ENCODE data around the gene FRS2. TPM values are rescaled to one million over a fixed set of nuclear protein-coding genes. Genes with fewer than 3 reads are reported as not detected.

Gene FRS2
- total RNA-seq, 1 donor from 2014 or later, result 13.1 TPM

- no peak for DNase-seq (ENCODE audit: low spot score)
- intact Hi-C loops (cut with micrococcal nuclease), result no loop called here
- no peak overlapping the region for H3K27ac Mint-ChIP-seq
- H3K9me3 Mint-ChIP-seq, result no peaks in the 10 kb centered on the region
- H3K36me3 Mint-ChIP-seq (ENCODE audit: low read depth), result no peaks in the 10 kb centered on the region
- H3K4me1 Mint-ChIP-seq (ENCODE audit: low read depth), result no peaks in the 10 kb centered on the region
- H3K27me3 Mint-ChIP-seq (ENCODE audit: insufficient read depth), result peaks cover 2% of the 10 kb centered on the region
- H3K4me3 Mint-ChIP-seq, result no peak overlapping the region
These were observed 86.2 kb downstream of the FRS2 start for GRCh38 chr12:69556383-69556782.

- no peaks in the 10 kb centered on the region for H3K4me1 Mint-ChIP-seq (ENCODE audit: low read depth)
- no peaks in the 10 kb centered on the region for H3K9me3 Mint-ChIP-seq
- no peak overlapping the region for H3K27ac Mint-ChIP-seq
- H3K27me3 Mint-ChIP-seq (ENCODE audit: insufficient read depth), result peaks cover 2% of the 10 kb centered on the region
- intact Hi-C loops (cut with micrococcal nuclease), result no loop called here
- no peak for DNase-seq (ENCODE audit: low spot score)
- no peak overlapping the region for H3K4me3 Mint-ChIP-seq
- H3K36me3 Mint-ChIP-seq (ENCODE audit: low read depth), result no peaks in the 10 kb centered on the region
These were observed 93.1 kb downstream of the FRS2 start for GRCh38 chr12:69563166-69563762.

DNA sequence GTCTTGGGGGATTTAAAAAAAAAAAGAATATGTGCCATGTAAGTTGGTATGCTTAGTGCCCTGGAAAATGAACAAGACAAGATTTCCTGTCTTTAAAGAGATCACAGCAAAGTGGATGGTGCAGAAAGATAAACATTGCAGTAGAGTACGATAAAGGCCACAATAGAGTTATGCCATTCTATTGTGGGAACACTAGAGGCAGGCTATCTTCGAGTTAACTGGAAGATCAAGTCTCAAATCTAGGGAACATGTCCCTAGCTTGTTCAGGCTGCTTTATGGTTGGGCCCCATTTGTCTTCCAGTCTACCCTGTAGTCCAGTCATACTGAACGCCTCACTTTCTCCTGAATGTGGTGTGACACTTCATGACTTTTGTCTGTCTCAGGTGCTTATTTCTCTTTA, 96.4 kb downstream of the FRS2 start:
- peaks cover 8% of the 10 kb centered on the region for H3K36me3 Mint-ChIP-seq (ENCODE audit: low read depth)
- no peak overlapping the region for H3K27ac Mint-ChIP-seq
- no peak overlapping the region for H3K4me3 Mint-ChIP-seq
- H3K27me3 Mint-ChIP-seq (ENCODE audit: insufficient read depth), result no peaks in the 10 kb centered on the region
- intact Hi-C loops (cut with micrococcal nuclease), result no loop called here
- H3K9me3 Mint-ChIP-seq, result no peaks in the 10 kb centered on the region
- H3K4me1 Mint-ChIP-seq (ENCODE audit: low read depth), result peaks cover 10% of the 10 kb centered on the region
- no peak for DNase-seq (ENCODE audit: low spot score)

DNA sequence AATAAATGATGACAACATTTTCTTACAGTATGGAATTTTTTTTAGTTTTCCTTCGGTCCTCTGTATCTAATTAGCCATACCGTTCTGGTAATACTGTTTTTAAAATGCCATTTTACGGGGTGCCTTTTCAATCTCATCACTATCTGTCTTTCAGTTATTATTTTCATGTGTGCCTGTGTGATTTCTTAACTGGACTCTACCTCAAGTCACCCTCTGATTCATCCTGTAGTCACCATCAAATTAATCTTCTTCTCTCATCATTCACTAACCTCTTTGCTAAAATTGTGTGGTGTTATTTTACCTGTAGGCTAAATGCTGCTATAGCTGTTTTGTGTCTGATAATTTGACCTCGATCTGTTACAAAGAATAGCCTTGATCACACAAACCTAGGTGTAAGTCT, 99.0 kb downstream of the FRS2 start:
- Mint-ChIP-seq H3K27me3 (ENCODE audit: insufficient read depth) (no peaks in the 10 kb centered on the region), H3K36me3 (ENCODE audit: low read depth) (peaks cover 21% of the 10 kb centered on the region), H3K27ac (no peak overlapping the region), H3K9me3 (no peaks in the 10 kb centered on the region), H3K4me1 (ENCODE audit: low read depth) (peaks cover 10% of the 10 kb centered on the region), H3K4me3 (no peak overlapping the region)
- no peak for DNase-seq (ENCODE audit: low spot score)
- intact Hi-C loops (cut with micrococcal nuclease), result no loop called here

GRCh38 chr12:69570000-69570516, 99.9 kb downstream of the FRS2 start:
- Mint-ChIP-seq H3K4me3 (no peak overlapping the region), H3K27ac (no peak overlapping the region), H3K36me3 (ENCODE audit: low read depth) (peaks cover 22% of the 10 kb centered on the region), H3K9me3 (no peaks in the 10 kb centered on the region), H3K4me1 (ENCODE audit: low read depth) (peaks cover 10% of the 10 kb centered on the region), H3K27me3 (ENCODE audit: insufficient read depth) (no peaks in the 10 kb centered on the region)
- no peak for DNase-seq (ENCODE audit: low spot score)
- intact Hi-C loops (cut with micrococcal nuclease), result loop anchor here (1.0 to 2.0 kb wide), 2 partner anchors 35 to 415 kb away; no protein-coding TSS in a partner anchor

DNA sequence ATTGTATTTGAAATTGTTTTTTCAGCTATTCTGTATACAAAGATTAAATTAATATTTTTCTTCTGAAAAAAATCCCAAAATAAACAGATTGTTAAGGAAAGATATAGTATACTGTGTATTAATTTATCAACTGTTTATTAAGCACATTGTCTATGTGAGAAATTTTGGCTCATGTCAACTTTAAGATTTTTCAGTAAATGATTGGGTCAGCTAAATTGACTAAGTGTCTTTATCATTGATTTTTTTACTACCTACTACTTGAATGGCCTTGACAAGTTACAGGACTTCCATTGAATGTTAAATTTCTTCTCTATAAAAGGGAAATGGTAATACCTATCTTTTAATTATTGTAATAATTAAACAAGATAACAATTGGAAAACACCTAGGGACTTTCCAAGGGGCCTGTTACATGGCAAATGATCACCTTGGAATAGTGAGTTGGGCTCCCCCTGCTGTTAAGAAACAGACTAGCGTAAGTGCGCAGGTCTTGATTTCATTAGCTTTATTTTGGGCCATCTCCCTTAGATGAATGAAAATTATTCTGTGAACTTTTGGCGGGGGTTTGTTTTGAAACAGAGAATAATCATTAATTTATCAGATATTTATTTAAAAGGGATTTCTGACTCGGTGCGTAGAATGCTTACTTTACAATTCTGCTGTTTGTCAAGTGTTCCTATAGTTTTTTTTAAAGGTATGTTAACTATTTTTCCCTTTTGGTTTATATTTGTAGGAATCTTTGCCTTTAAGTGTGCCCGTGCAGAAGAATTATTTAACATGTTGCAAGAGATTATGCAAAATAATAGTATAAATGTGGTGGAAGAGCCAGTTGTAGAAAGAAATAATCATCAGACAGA, 100.6 kb downstream of the FRS2 start:
- no peak overlapping the region for H3K27ac Mint-ChIP-seq
- H3K36me3 Mint-ChIP-seq (ENCODE audit: low read depth), result peaks cover 22% of the 10 kb centered on the region
- no peaks in the 10 kb centered on the region for H3K9me3 Mint-ChIP-seq
- peaks cover 10% of the 10 kb centered on the region for H3K4me1 Mint-ChIP-seq (ENCODE audit: low read depth)
- intact Hi-C loops (cut with micrococcal nuclease), result loop anchor here (1.0 to 2.0 kb wide), 8 partner anchors 15 to 416 kb away; partner anchors contain the start of genes CCT2 and FRS2
- peak; percentile 38 for DNase-seq (ENCODE audit: low spot score)
- H3K4me3 Mint-ChIP-seq, result no peak overlapping the region
- H3K27me3 Mint-ChIP-seq (ENCODE audit: insufficient read depth), result no peaks in the 10 kb centered on the region

DNA sequence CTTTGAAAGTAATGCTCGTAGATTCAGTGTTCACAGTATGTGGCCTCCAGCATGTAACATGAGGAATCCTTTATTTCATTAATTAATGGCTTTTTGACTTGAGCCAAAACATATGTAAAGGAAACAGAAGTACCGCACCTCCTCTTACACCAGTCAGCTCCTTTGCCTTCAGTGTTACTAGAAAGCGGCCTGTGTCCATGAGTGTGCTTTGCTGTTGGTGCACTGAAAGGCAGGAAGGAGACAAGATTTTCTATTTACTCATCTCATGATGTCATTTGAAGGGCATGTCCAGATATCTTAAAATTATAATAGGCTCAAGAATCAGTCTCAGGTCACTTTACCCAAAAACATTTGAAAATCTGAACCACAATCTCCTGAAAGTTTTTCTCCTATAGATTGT, 105.2 kb downstream of the FRS2 start:
- H3K4me1 Mint-ChIP-seq (ENCODE audit: low read depth), result no peaks in the 10 kb centered on the region
- H3K27me3 Mint-ChIP-seq (ENCODE audit: insufficient read depth), result no peaks in the 10 kb centered on the region
- H3K27ac Mint-ChIP-seq, result no peak overlapping the region
- DNase-seq (ENCODE audit: low spot score), result no peak
- H3K9me3 Mint-ChIP-seq, result no peaks in the 10 kb centered on the region
- no peak overlapping the region for H3K4me3 Mint-ChIP-seq
- intact Hi-C loops (cut with micrococcal nuclease), result no loop called here
- peaks cover 19% of the 10 kb centered on the region for H3K36me3 Mint-ChIP-seq (ENCODE audit: low read depth)

DNA sequence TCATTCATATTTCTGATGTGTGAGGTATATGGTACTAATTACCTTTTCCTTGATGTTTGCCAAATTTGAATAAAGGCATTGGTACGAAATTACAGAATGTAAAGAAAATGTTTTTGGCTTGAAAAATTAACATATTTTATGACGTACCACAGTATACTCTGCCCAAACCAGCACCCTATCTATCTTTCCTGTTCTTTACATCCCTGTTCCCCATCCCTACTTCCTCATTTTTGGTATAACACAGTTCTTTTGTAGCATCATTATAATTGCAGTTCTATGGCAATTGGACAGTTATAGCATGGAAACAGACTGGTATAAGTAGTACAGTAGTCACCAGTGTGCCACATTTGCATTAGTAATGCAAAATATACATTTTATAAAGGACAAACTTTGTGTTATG, 108.1 kb downstream of the FRS2 start:
- Mint-ChIP-seq H3K27me3 (ENCODE audit: insufficient read depth) (no peaks in the 10 kb centered on the region), H3K4me3 (no peak overlapping the region), H3K4me1 (ENCODE audit: low read depth) (no peaks in the 10 kb centered on the region), H3K27ac (no peak overlapping the region), H3K9me3 (no peaks in the 10 kb centered on the region), H3K36me3 (ENCODE audit: low read depth) (peaks cover 8% of the 10 kb centered on the region)
- intact Hi-C loops (cut with micrococcal nuclease), result no loop called here
- DNase-seq (ENCODE audit: low spot score), result no peak

GRCh38 chr12:69579029-69579428, 108.8 kb downstream of the FRS2 start:
- Mint-ChIP-seq H3K4me3 (no peak overlapping the region), H3K9me3 (no peaks in the 10 kb centered on the region), H3K27me3 (ENCODE audit: insufficient read depth) (no peaks in the 10 kb centered on the region), H3K4me1 (ENCODE audit: low read depth) (no peaks in the 10 kb centered on the region), H3K36me3 (ENCODE audit: low read depth) (peaks cover 4% of the 10 kb centered on the region), H3K27ac (no peak overlapping the region)
- intact Hi-C loops (cut with micrococcal nuclease), result no loop called here
- DNase-seq (ENCODE audit: low spot score), result no peak

DNA sequence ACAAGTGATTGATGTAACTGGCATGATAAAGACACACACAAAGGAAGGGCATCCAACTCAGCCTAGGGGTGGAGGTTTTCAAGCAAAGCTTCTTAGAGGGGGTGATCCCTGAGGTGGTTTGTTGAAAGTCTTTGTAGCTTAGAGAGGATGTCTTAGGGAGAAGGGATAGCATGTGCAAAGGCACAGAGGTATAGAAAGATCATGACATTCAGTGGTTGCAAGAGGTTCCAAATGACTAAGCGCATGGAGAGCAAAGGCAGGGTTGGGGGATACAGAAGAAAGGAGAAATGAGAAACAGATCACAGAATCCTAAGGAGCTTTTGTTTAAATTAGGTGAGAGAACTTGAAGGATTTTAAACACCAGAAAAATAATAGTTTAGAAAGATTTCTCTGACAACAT, 109.9 kb downstream of the FRS2 start:
- H3K27ac Mint-ChIP-seq, result no peak overlapping the region
- intact Hi-C loops (cut with micrococcal nuclease), result loop anchor here (10.0 kb wide), 1 partner anchor 775 kb away; the partner anchor contains the start of gene MDM2

DNA sequence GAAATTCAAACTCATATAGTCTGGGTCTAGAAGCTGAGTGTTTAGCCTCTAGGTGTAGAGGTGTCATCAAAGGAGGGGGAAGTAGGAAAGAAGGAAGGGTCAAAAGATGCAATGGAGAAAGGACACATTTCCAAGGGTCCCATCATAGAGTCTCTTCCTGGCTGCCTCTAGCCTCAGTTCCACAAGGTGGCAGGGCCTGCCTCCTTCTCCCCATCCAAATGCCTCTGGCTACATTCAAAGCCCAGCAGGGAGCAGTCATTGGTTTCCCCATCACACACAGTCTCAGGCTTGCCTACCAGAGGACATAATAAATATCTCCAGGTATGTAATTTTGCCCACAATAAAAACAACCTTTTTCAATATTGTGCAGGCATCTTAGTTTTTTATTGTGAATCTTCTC, 113.0 kb downstream of the FRS2 start:
- Mint-ChIP-seq H3K9me3 (no peaks in the 10 kb centered on the region), H3K27ac (no peak overlapping the region), H3K4me3 (no peak overlapping the region), H3K4me1 (ENCODE audit: low read depth) (no peaks in the 10 kb centered on the region), H3K36me3 (ENCODE audit: low read depth) (peaks cover 15% of the 10 kb centered on the region), H3K27me3 (ENCODE audit: insufficient read depth) (no peaks in the 10 kb centered on the region)
- no peak for DNase-seq (ENCODE audit: low spot score)
- intact Hi-C loops (cut with micrococcal nuclease), result loop anchor here (10.0 kb wide), 1 partner anchor 778 kb away; the partner anchor contains the start of gene MDM2

More for the DNA sequence above, 109.9 kb downstream of the FRS2 start:
- H3K4me1 Mint-ChIP-seq (ENCODE audit: low read depth), result no peaks in the 10 kb centered on the region
- DNase-seq (ENCODE audit: low spot score), result no peak
- H3K4me3 Mint-ChIP-seq, result no peak overlapping the region
- no peaks in the 10 kb centered on the region for H3K27me3 Mint-ChIP-seq (ENCODE audit: insufficient read depth)
- H3K36me3 Mint-ChIP-seq (ENCODE audit: low read depth), result no peaks in the 10 kb centered on the region
- no peaks in the 10 kb centered on the region for H3K9me3 Mint-ChIP-seq

DNA sequence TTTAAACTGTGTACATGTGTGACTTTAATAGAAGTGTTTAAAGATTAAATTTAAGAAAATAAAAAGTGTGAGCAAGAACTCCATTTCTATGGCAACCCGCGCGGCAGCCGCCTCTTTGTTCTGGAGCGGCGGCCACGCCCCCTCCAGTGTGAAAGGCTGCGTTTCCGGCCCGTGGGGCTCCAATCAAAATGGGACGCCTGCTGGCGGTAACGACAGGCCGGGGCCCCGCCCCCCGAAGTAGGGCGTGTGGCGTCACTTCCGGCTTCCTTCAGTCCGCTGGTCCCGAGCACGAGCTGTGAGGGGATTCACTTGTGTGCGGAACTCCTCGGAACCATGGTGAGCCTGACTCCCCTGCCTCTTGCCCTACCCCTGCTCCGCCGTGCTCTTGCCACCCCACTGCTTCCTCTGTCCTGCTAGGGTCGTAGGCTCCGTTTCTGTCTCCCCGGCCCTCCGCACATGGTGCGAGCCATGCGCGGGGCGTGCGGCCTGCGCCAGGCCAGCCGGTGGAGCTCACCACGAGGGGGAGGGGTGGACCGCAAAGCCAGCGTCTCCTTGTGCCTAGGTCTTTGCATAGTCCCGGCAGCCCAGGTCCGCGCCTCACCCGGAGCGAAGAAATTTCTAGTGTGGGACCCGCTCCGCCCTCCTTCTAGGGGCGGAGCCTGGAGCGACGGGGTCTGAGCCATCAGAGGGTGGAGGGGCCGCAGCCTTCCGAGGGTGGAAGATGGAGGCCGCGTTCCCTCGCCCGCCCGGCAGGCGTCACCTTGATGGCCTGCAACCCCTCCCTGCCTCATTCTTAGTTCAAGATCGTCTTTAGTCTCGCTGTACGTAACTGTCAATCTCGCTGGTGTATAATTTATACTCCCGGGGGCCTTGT, 115.2 kb downstream of the FRS2 start, which contains the start of gene CCT2:
TSS of gene CCT2 (plus strand) at position 271 of the 874 bp plus-strand sequence. CDS start at position 334, 63 bp downstream.
- Mint-ChIP-seq H3K36me3 (ENCODE audit: low read depth) (peaks cover 32% of the 10 kb centered on the region), H3K27ac (peak within 1 kb of the TSS; percentile 97), H3K27me3 (ENCODE audit: insufficient read depth) (no peaks in the 10 kb centered on the region), H3K9me3 (no peaks in the 10 kb centered on the region), H3K4me1 (ENCODE audit: low read depth) (peaks cover 11% of the 10 kb centered on the region), H3K4me3 (peak within 1 kb of the TSS; percentile 98)
- peak; percentile 94 for DNase-seq (ENCODE audit: low spot score)
- intact Hi-C loops (cut with micrococcal nuclease), result loop anchor here (1.0 to 10.0 kb wide), 9 partner anchors 14 to 781 kb away; partner anchors contain the start of genes CNOT2, CPSF6, FRS2 and MDM2
